Measurements from ENCODE around the gene DNPEP.

Gene DNPEP

GRCh38 chr2:219334076-219334475 lies 53.6 kb downstream of the DNPEP start:
- Mint-ChIP-seq H3K4me1 (ENCODE audit: low read depth) (no peaks in the 10 kb centered on the region), H3K27me3 (ENCODE audit: low read depth) (peaks cover 81% of the 10 kb centered on the region), H3K27ac (no peak overlapping the region), H3K9me3 (peaks cover 5% of the 10 kb centered on the region), H3K4me3 (no peak overlapping the region), H3K36me3 (ENCODE audit: low read depth) (no peaks in the 10 kb centered on the region)

DNA sequence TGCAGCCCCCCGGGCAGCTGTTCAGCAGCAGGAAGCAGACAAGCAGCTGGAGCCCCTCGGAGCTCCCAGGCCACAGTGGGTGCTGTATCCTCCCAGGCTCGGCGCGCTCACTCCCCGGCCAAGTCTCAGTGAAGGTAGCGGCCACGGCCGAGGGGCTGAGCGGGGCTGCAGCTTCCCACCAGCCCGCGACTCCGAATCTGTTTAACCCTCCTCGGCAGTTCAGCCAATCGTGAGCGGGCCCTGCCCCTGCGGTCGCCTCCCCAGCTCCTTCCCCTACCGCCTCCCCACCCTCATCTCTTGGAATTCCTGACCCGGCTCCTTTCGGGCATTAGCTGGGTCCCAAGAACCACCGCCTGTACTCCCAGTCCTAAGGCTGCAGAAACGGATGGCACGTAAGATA lies 55.2 kb downstream of the DNPEP start, which contains the start of gene RESP18:
Gene RESP18 (minus strand): TSS at position 203 of the 400 bp plus-strand sequence.
- Mint-ChIP-seq H3K27ac (no peak within 1 kb of the TSS), H3K36me3 (ENCODE audit: low read depth) (no peaks in the 10 kb centered on the region), H3K27me3 (ENCODE audit: low read depth) (peaks cover 79% of the 10 kb centered on the region), H3K9me3 (peaks cover 5% of the 10 kb centered on the region), H3K4me3 (no peak within 1 kb of the TSS), H3K4me1 (ENCODE audit: low read depth) (no peaks in the 10 kb centered on the region)

GRCh38 chr2:219331560-219332213 lies 56.0 kb downstream of the DNPEP start:
- peaks cover 5% of the 10 kb centered on the region for H3K9me3 Mint-ChIP-seq
- H3K4me3 Mint-ChIP-seq: no peak overlapping the region
- H3K27ac Mint-ChIP-seq: no peak overlapping the region
- H3K4me1 Mint-ChIP-seq (ENCODE audit: low read depth): no peaks in the 10 kb centered on the region
- H3K27me3 Mint-ChIP-seq (ENCODE audit: low read depth): peaks cover 75% of the 10 kb centered on the region
- H3K36me3 Mint-ChIP-seq (ENCODE audit: low read depth): no peaks in the 10 kb centered on the region

GRCh38 chr2:219327719-219328118 lies 60.0 kb downstream of the DNPEP start:
- Mint-ChIP-seq H3K27ac (no peak overlapping the region), H3K4me3 (no peak overlapping the region), H3K36me3 (ENCODE audit: low read depth) (no peaks in the 10 kb centered on the region), H3K9me3 (no peaks in the 10 kb centered on the region), H3K27me3 (ENCODE audit: low read depth) (peaks cover 45% of the 10 kb centered on the region), H3K4me1 (ENCODE audit: low read depth) (no peaks in the 10 kb centered on the region)

DNA sequence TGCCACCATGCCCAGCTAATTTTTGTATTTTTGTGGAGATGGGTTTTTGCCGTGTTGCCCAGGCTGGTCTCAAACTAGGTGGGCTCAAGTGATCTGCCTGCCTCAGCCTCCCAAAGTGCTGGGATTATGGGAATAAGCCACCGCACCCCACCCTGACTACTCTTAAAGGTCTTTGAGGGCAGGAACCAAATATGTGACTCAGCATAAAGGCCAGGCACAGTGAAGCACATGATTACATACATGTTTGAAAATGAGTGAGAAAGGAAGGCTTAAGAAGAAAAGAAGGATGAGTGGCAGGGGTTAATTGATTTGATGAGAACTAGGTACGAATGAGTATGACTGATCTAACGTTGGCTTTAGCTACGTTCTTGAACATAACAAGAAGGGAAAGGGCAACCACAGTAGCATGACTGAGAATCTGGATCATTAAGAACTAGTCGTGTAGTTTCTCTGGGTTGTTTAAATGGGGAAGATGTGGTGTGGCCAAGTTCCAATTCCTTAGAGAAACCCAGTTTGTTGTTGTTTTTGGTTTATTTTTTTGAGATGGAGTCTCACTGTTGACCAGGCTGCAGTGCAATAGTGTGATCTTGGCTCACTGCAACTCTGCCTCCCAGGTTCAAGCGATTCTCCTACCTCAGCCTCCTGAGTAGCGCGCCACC lies 61.9 kb downstream of the DNPEP start:
- H3K4me1 Mint-ChIP-seq (ENCODE audit: low read depth): peaks cover 2% of the 10 kb centered on the region
- H3K27ac Mint-ChIP-seq: no peak overlapping the region
- H3K9me3 Mint-ChIP-seq: no peaks in the 10 kb centered on the region
- H3K36me3 Mint-ChIP-seq (ENCODE audit: low read depth): no peaks in the 10 kb centered on the region
- peaks cover 37% of the 10 kb centered on the region for H3K27me3 Mint-ChIP-seq (ENCODE audit: low read depth)
- H3K4me3 Mint-ChIP-seq: no peak overlapping the region

GRCh38 chr2:219325136-219325535 lies 62.6 kb downstream of the DNPEP start:
- Mint-ChIP-seq H3K27me3 (ENCODE audit: low read depth) (peaks cover 31% of the 10 kb centered on the region), H3K27ac (no peak overlapping the region)

GRCh38 chr2:219323434-219323833 lies 64.3 kb downstream of the DNPEP start:
- Mint-ChIP-seq H3K27ac (no peak overlapping the region), H3K4me3 (no peak overlapping the region), H3K27me3 (ENCODE audit: low read depth) (peaks cover 23% of the 10 kb centered on the region), H3K9me3 (no peaks in the 10 kb centered on the region), H3K36me3 (ENCODE audit: low read depth) (no peaks in the 10 kb centered on the region), H3K4me1 (ENCODE audit: low read depth) (peaks cover 2% of the 10 kb centered on the region)

More at GRCh38 chr2:219325136-219325535, 62.6 kb downstream of the DNPEP start:
- H3K4me1 Mint-ChIP-seq (ENCODE audit: low read depth): peaks cover 2% of the 10 kb centered on the region
- no peak overlapping the region for H3K4me3 Mint-ChIP-seq
- H3K9me3 Mint-ChIP-seq: no peaks in the 10 kb centered on the region
- no peaks in the 10 kb centered on the region for H3K36me3 Mint-ChIP-seq (ENCODE audit: low read depth)
